Breast epithelium (tissue), 4 donors: ENCODE data around the gene KRTAP5-1. TPM values are rescaled to one million over a fixed set of nuclear protein-coding genes. Genes with fewer than 3 reads are reported as not detected.
"Not testable (repeated sequence)": the region's sequence is repeated elsewhere in the genome, so short reads cannot be mapped to it uniquely, and the experiment has no call there.

Source experiments
- DNase-seq, 2 donors: peaks; one replicate each; pipeline ENCODE4 v3.0.0-alpha.2; 2019; ENCODE audit warnings: low spot score in 2 of 2
- H3K27ac ChIP-seq, 2 donors: fragments of 200-600 bp; sonication (generic) in 1 of 2; one replicate each; pipeline ENCODE4 v1.5.1; 2016 to 2019; ENCODE audit warnings: mild to moderate bottlenecking in 1 of 2
- H3K27me3 ChIP-seq, 2 donors: fragments of 200-600 bp; sonication (generic) in 1 of 2; one replicate each; pipeline versions ENCODE4 v1.5.1 to v1.6.0; 2017 to 2019; ENCODE audit warnings: control low read depth in 1 of 2, mild to moderate bottlenecking in 1 of 2
- H3K36me3 ChIP-seq: fragments of 200-600 bp; one replicate; pipeline ENCODE4 v1.5.1; 2019
- H3K4me1 ChIP-seq, 2 donors: fragments of 200-600 bp; sonication (generic); one replicate each; pipeline ENCODE4 v1.5.1; 2016 to 2019; ENCODE audit warnings: control low read depth in 1 of 2
- H3K4me3 ChIP-seq, 3 donors: fragments of 200-600 bp; sonication (generic); 1 replicate in 2 of 3; 2 replicates in 1 of 3; pipeline ENCODE4 v1.5.1; 2016 to 2019; ENCODE audit warnings: mild to moderate bottlenecking in 3 of 3, moderate library complexity in 2 of 3
- H3K9me3 ChIP-seq, 2 donors: fragments of 200-600 bp; sonication (generic) in 1 of 2; one replicate each; pipeline ENCODE4 v1.5.1; 2016 to 2019; ENCODE audit warnings: control low read depth in 1 of 2
- POLR2A ChIP-seq: fragments of 450-650 bp; IDR thresholded peaks from one replicate; pipeline ENCODE4 v1.6.1; 2016; ENCODE audit warnings: antibody characterized with exemption, mild to moderate bottlenecking, moderate library complexity
- POLR2AphosphoS5 ChIP-seq, 3 donors: sonication (generic); formaldehyde crosslinking; IDR thresholded peaks; one replicate each; pipeline ENCODE4 v1.6.1; 2017; ENCODE audit warnings: antibody characterized with exemption in 3 of 3
- intact Hi-C: fragments of 100-400 bp; cut with DNase I; formaldehyde crosslinking; loops from one replicate; pipeline ENCODE4 v1.15.1; 2023; ENCODE audit warnings: low total_unique reads
- total RNA-seq, 3 donors: library from RNA; depleted of rRNA; stranded (reverse); fragments of >200 nt; gene quantifications; one replicate each; pipeline ENCODE4 v1.1.0, GENCODE V29; 2016
- TF ChIP-seq, protein P1 (sequence below), 3 donors: fragments of 450-650 bp; IDR thresholded peaks; one replicate each; pipeline ENCODE4 v1.5.1; 2016 to 2017; ENCODE audit warnings: antibody characterized with exemption in 3 of 3, mild to moderate bottlenecking in 3 of 3, moderate library complexity in 3 of 3

Gene KRTAP5-1
- total RNA-seq, 3 donors from 2014 or later = not detected

- Histone ChIP-seq H3K36me3 (no peaks in the 10 kb centered on the region), H3K4me3 (no peak overlapping the region), H3K9me3 (no peaks in the 10 kb centered on the region), H3K27ac (no peak overlapping the region), H3K4me1 (no peaks in the 10 kb centered on the region), H3K27me3 (peaks cover 0 to 17% of the 10 kb centered on the region in 2 donors)
- no peak for DNase-seq
- intact Hi-C loops = no loop called here
- TF ChIP-seq POLR2A (no peak), POLR2AphosphoS5 (IDR thresholded peaks at IDR 0.05) (no peak)
These were observed 19.6 kb upstream of the KRTAP5-1 start for GRCh38 chr11:1604711-1605110.

- no peaks in the 10 kb centered on the region for H3K36me3 ChIP-seq
- H3K27me3 ChIP-seq = peaks cover 0 to 17% of the 10 kb centered on the region in 2 donors
- H3K9me3 ChIP-seq = no peaks in the 10 kb centered on the region
- no peak overlapping the region for H3K4me3 ChIP-seq
- intact Hi-C loops = no loop called here
- no peak for DNase-seq
- no peaks in the 10 kb centered on the region for H3K4me1 ChIP-seq
- no peak overlapping the region for H3K27ac ChIP-seq
- no peak for TF ChIP-seq POLR2AphosphoS5 (IDR thresholded peaks at IDR 0.05)
- TF ChIP-seq, protein P1, sequence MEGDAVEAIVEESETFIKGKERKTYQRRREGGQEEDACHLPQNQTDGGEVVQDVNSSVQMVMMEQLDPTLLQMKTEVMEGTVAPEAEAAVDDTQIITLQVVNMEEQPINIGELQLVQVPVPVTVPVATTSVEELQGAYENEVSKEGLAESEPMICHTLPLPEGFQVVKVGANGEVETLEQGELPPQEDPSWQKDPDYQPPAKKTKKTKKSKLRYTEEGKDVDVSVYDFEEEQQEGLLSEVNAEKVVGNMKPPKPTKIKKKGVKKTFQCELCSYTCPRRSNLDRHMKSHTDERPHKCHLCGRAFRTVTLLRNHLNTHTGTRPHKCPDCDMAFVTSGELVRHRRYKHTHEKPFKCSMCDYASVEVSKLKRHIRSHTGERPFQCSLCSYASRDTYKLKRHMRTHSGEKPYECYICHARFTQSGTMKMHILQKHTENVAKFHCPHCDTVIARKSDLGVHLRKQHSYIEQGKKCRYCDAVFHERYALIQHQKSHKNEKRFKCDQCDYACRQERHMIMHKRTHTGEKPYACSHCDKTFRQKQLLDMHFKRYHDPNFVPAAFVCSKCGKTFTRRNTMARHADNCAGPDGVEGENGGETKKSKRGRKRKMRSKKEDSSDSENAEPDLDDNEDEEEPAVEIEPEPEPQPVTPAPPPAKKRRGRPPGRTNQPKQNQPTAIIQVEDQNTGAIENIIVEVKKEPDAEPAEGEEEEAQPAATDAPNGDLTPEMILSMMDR (IDR thresholded peaks at IDR 0.05) = no peak
- TF ChIP-seq POLR2A = no peak
These were observed 19.1 kb upstream of the KRTAP5-1 start for GRCh38 chr11:1604181-1604580.

GRCh38 chr11:1603629-1604028 is 18.5 kb upstream of the KRTAP5-1 start:
- peaks cover 0 to 17% of the 10 kb centered on the region in 2 donors for H3K27me3 ChIP-seq
- no peaks in the 10 kb centered on the region for H3K36me3 ChIP-seq

DNA sequence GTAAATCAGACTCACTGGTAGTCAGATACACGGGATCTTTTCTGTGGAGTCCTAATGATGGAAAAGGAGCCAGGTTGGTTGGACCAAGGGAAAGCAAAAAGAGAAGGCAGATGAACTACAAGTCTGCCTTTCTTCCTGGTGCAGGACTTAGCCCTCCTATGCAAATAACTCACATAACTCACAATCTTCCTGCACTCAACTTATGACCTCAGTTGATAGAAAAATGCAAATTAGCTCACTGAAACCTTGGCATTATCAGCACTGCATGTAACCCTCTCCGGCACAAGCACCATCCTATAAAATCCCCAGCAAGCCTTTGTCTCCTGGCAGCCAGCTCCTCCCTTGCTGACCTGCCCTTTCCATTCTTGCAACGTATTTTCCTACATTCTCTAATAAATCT is 16.6 kb upstream of the KRTAP5-1 start:
- intact Hi-C loops, DNase-seq, H3K4me1 ChIP-seq, H3K27ac ChIP-seq, H3K36me3 ChIP-seq, H3K4me3 ChIP-seq, H3K9me3 ChIP-seq: not testable (repeated sequence)
- H3K27me3 ChIP-seq = peaks cover 0 to 14% of the 10 kb centered on the region in 2 donors

More at GRCh38 chr11:1603629-1604028, 18.5 kb upstream of the KRTAP5-1 start:
- Histone ChIP-seq H3K4me3 (no peak overlapping the region), H3K27ac (no peak overlapping the region), H3K4me1 (no peaks in the 10 kb centered on the region), H3K9me3 (no peaks in the 10 kb centered on the region)
- DNase-seq = no peak
- intact Hi-C loops = no loop called here
- TF ChIP-seq POLR2AphosphoS5 (IDR thresholded peaks at IDR 0.05) = no peak
- TF ChIP-seq, protein P1 (IDR thresholded peaks at IDR 0.05) = no peak
- TF ChIP-seq POLR2A = no peak

- intact Hi-C loops = no loop called here
- no peak overlapping the region for H3K27ac ChIP-seq
- H3K4me3 ChIP-seq = no peak overlapping the region
- no peaks in the 10 kb centered on the region for H3K36me3 ChIP-seq
- TF ChIP-seq POLR2A = no peak
- TF ChIP-seq, protein P1 (IDR thresholded peaks at IDR 0.05) = no peak
- no peak for TF ChIP-seq POLR2AphosphoS5 (IDR thresholded peaks at IDR 0.05)
- peaks cover 0 to 10% of the 10 kb centered on the region in 2 donors for H3K27me3 ChIP-seq
- DNase-seq = no peak
- H3K4me1 ChIP-seq = no peaks in the 10 kb centered on the region
- no peaks in the 10 kb centered on the region for H3K9me3 ChIP-seq
These were observed 15.5 kb upstream of the KRTAP5-1 start for GRCh38 chr11:1600626-1601025.

DNA sequence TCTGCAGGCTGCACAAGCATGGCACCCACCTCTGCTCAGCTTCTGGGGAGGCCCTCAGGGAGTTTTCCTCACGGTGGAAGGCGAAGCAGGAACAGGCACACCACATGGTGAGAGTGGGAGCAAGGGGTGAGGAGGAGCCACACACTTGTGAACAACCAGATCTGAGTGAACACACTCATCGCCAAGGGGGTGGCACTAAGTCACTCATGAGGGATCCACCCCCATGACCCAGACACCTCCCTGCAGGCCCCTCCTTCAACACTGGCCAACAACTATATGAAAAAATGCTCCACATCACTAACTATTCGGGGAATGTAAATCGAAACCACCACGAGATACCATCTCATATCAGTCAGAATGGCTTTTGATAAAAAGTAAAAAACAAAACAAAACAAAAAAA is 13.7 kb upstream of the KRTAP5-1 start:
- intact Hi-C loops = no loop called here
- Histone ChIP-seq H3K9me3 (no peaks in the 10 kb centered on the region), H3K36me3 (no peaks in the 10 kb centered on the region), H3K4me3 (no peak overlapping the region), H3K27me3 (no peaks in the 10 kb centered on the region), H3K4me1 (no peaks in the 10 kb centered on the region), H3K27ac (no peak overlapping the region)
- DNase-seq = no peak
- TF ChIP-seq POLR2AphosphoS5 (IDR thresholded peaks at IDR 0.05) (no peak), POLR2A (no peak)
- TF ChIP-seq, protein P1 (IDR thresholded peaks at IDR 0.05) = no peak

DNA sequence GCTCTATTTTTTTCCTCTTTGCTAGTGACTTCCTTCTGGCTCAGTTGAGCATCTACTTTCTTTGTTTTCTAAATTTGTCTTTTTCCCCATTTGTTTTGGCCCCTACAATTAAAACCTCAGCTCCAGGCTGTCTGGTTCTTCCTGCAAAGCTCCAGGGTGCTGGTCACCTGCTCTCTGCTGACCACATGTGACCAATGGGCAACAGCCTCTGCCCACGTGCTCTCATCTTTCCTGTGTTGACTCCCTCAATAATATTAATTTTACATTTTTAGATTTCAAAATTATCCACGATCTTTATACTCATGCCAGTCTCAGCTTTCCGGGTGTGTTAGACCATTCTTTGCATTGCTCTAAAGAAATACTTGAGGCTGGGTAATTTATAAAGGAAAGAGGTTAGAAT is 13.3 kb upstream of the KRTAP5-1 start:
- H3K36me3 ChIP-seq, H3K4me3 ChIP-seq, H3K9me3 ChIP-seq, H3K27ac ChIP-seq, intact Hi-C loops, DNase-seq, H3K27me3 ChIP-seq, H3K4me1 ChIP-seq: not testable (repeated sequence)
